RWPE2 (cell line): Measurements from ENCODE around the gene GSTO2.

Source experiments
- ATAC-seq: fragments of 200-7000 bp; cut with Tn5 transposase; 3 replicates; pipeline ENCODE4 v1.9.1; 2021; ENCODE audit warnings: low read depth
- DNase-seq: peaks from one replicate; pipeline ENCODE4 v3.0.0-alpha.2; 2020; ENCODE audit warnings: low spot score
- H3K27ac ChIP-seq: fragments of 450-650 bp; 2 replicates; pipeline ENCODE4 v1.5.1; 2017; ENCODE audit warnings: mild to moderate bottlenecking; ENCODE audit not compliant: poor library complexity, severe bottlenecking
- H3K27me3 ChIP-seq: fragments of 250-450 bp; sonication (Bioruptor Pico); 2 replicates; pipeline ENCODE4 v1.5.1; 2021; ENCODE audit warnings: mild to moderate bottlenecking, moderate library complexity; ENCODE audit not compliant: insufficient read depth, poor library complexity, severe bottlenecking
- H3K36me3 ChIP-seq: fragments of 250-450 bp; sonication (Bioruptor Pico); 2 replicates; pipeline ENCODE4 v1.5.1; 2020; ENCODE audit warnings: low read depth, mild to moderate bottlenecking, moderate library complexity
- H3K4me1 ChIP-seq: fragments of 250-450 bp; sonication (Bioruptor Pico); 2 replicates; pipeline ENCODE4 v1.5.1; 2021; ENCODE audit warnings: mild to moderate bottlenecking, moderate library complexity; ENCODE audit not compliant: insufficient read depth, poor library complexity, severe bottlenecking
- H3K4me3 ChIP-seq: fragments of 250-450 bp; sonication (Bioruptor Pico); 2 replicates; pipeline ENCODE4 v1.5.1; 2021; ENCODE audit warnings: mild to moderate bottlenecking, moderate library complexity; ENCODE audit not compliant: severe bottlenecking
- H3K9me3 ChIP-seq: fragments of 250-450 bp; sonication (Bioruptor Pico); 2 replicates; pipeline ENCODE4 v1.5.1; 2021; ENCODE audit warnings: mild to moderate bottlenecking, moderate library complexity; ENCODE audit not compliant: severe bottlenecking
- TF ChIP-seq, protein P1 (sequence below): fragments of 450-650 bp; IDR thresholded peaks from one replicate; pipeline ENCODE4 v1.5.1; 2017; ENCODE audit warnings: mild to moderate bottlenecking, moderate library complexity; ENCODE audit not compliant: poor library complexity, severe bottlenecking

The GSTO2 gene

DNA sequence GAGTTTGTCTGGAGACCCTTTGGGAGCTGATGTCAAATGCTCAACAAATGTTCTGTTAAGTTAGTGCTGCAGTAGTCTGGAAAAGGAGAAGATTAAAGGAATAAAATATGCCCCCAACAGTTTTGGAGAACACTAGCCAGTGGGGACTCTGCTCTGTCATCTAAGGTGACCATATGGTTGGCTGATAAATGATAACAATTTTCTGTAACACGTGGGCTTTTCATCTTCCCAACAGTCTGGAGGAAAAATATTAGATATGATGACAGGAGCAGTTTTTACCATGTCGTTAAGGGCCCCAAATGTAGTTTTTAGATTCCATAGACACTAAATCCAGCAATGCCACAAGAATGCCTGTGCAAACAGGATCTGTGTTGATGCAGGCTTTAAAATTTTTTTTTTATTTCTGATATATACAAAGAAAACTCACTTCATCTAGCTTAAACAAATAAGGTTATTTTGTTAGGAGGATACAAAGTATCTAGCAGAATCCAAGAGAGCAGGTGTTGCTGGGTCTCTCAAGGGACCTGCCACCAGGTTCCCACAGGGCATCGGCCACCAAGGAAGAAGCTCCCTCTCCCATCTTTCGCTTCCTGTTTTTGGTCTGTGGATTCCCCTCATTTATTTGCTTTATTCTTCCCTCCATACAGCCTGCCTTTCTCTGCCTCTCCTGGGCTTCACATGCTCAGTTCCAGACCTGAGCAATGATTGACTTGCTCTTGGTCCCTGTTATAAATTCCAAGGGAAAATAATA lies 78.5 kb downstream of the GSTO2 start:
- H3K4me1 ChIP-seq: peaks cover 20% of the 10 kb centered on the region
- no peak overlapping the region for H3K27ac ChIP-seq
- no peaks in the 10 kb centered on the region for H3K9me3 ChIP-seq
- H3K36me3 ChIP-seq: no peaks in the 10 kb centered on the region
- no peaks in the 10 kb centered on the region for H3K27me3 ChIP-seq
- no peak for ATAC-seq
- TF ChIP-seq, protein P1, sequence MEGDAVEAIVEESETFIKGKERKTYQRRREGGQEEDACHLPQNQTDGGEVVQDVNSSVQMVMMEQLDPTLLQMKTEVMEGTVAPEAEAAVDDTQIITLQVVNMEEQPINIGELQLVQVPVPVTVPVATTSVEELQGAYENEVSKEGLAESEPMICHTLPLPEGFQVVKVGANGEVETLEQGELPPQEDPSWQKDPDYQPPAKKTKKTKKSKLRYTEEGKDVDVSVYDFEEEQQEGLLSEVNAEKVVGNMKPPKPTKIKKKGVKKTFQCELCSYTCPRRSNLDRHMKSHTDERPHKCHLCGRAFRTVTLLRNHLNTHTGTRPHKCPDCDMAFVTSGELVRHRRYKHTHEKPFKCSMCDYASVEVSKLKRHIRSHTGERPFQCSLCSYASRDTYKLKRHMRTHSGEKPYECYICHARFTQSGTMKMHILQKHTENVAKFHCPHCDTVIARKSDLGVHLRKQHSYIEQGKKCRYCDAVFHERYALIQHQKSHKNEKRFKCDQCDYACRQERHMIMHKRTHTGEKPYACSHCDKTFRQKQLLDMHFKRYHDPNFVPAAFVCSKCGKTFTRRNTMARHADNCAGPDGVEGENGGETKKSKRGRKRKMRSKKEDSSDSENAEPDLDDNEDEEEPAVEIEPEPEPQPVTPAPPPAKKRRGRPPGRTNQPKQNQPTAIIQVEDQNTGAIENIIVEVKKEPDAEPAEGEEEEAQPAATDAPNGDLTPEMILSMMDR: no peak
- H3K4me3 ChIP-seq: no peak overlapping the region
- DNase-seq: no peak

DNA sequence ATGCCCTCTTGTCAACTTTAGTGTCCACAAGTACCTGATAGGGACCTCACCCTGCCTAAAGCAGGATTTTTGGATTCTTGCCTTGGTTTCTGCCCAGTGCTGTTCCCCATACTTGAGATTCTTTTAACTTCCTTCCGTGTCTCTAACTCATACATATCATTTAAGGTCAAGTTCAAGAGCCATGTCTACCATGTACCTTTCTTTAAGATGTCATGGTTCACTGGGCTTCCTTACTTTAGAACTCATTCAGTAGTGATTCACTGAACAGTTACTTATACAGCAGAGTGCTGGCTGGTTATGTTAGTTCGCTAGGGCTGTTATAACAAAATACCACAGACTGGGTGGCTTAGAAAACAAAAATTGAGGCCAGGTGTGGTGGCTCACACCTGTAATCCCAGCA lies 79.6 kb downstream of the GSTO2 start:
- Histone ChIP-seq H3K27ac (no peak overlapping the region), H3K9me3 (no peaks in the 10 kb centered on the region)
- ATAC-seq: no peak

DNA sequence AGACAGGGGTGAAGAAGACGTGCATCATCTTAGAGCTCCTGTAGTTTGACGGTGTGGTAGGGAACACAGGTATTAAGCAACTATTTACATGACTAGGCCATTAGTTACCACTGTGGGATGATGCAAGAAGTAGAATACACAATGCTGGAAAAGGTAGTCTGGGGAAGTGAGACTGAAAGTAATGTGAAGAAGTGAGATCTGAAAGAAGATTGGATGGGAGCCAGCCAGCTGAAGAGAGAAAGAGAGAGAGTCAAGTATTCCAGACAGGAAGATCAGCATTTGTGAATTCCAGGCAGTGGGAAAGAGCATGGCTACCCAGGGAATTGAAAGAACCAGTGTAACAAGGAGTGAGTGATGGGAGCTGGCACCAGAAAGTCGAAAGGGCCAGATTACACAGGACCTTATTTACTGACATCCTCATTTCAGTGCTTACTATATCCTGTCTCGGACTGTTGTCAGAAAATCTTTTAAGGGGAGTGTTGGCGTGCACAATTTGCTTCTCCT lies 80.7 kb downstream of the GSTO2 start:
- H3K4me1 ChIP-seq: peaks cover 23% of the 10 kb centered on the region
- H3K9me3 ChIP-seq: no peaks in the 10 kb centered on the region
- TF ChIP-seq, protein P1: no peak
- H3K27me3 ChIP-seq: no peaks in the 10 kb centered on the region
- DNase-seq (no peak), ATAC-seq (peak; percentile 72)
- no peak overlapping the region for H3K4me3 ChIP-seq
- H3K27ac ChIP-seq: peak overlapping the region; percentile 66
- H3K36me3 ChIP-seq: no peaks in the 10 kb centered on the region

More for the DNA sequence above, 79.6 kb downstream of the GSTO2 start:
- peaks cover 23% of the 10 kb centered on the region for H3K4me1 ChIP-seq
- no peaks in the 10 kb centered on the region for H3K27me3 ChIP-seq
- no peak for DNase-seq
- TF ChIP-seq, protein P1: no peak
- no peak overlapping the region for H3K4me3 ChIP-seq
- no peaks in the 10 kb centered on the region for H3K36me3 ChIP-seq

DNA sequence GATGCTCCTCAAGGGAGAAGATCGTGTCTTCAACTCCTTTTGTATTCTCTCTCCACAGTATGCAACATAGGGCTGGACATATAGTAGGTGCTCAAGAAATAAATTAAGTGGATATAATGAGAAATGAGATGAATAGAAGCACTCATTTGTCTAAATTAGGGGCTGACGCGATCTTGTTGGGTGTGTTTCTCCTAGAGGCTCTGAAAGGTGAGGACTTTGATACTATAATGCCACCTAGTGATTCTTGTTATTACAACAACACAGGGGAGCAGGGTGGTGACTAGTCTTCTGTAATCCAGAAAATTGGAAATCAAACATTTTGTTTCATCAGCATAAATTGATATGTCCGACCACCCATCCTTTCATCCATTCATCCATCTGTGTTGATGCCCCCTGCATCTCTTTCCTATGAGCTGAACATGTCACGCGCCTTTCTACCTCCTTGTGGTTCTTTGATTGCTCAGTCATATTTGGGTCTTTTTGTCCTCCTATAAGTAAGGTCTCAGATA lies 81.2 kb downstream of the GSTO2 start:
- Histone ChIP-seq H3K4me3 (no peak overlapping the region), H3K4me1 (peaks cover 23% of the 10 kb centered on the region), H3K36me3 (no peaks in the 10 kb centered on the region), H3K9me3 (no peaks in the 10 kb centered on the region), H3K27me3 (no peaks in the 10 kb centered on the region), H3K27ac (peak overlapping the region; percentile 66)
- DNase-seq: no peak
- TF ChIP-seq, protein P1: peak; percentile 87
- ATAC-seq: peak; percentile 64
